ENCODE measurements around the gene ST6GALNAC1.

ST6GALNAC1 gene, protein sequence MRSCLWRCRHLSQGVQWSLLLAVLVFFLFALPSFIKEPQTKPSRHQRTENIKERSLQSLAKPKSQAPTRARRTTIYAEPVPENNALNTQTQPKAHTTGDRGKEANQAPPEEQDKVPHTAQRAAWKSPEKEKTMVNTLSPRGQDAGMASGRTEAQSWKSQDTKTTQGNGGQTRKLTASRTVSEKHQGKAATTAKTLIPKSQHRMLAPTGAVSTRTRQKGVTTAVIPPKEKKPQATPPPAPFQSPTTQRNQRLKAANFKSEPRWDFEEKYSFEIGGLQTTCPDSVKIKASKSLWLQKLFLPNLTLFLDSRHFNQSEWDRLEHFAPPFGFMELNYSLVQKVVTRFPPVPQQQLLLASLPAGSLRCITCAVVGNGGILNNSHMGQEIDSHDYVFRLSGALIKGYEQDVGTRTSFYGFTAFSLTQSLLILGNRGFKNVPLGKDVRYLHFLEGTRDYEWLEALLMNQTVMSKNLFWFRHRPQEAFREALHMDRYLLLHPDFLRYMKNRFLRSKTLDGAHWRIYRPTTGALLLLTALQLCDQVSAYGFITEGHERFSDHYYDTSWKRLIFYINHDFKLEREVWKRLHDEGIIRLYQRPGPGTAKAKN

DNA sequence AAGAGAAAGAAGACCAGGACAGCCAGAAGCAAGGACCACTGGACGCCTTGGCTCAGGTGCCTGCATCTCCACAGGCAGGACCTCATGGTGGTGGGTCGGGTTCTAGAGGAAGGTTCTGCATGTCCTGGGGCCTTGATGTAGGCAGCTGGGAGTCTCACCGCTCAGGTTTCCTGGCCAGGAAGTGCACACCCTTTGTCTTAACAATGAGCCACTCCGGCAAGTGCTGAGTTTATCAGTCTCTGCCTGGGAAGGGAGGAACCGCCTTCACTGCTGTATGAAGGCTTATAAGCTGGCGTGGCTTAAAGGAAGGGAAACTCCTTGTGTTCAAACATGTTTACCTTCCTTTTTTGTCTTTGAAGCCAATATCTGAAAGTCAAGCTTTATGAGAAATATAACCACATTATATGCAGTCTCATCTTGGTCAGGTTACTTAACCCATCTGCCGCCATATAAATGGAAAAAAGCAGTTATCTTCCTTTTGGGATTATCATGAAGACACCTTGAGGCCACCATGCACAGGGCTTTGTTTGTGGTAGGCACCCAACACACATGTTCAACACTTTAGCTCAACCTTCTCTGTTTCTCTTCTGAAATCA, at the start of gene ST6GALNAC1:
Gene ST6GALNAC1 (minus strand): TSS at position 205 of the 596 bp plus-strand sequence. CDS start 119 bp downstream, at position 86.
- no peak for DNase-seq

DNA sequence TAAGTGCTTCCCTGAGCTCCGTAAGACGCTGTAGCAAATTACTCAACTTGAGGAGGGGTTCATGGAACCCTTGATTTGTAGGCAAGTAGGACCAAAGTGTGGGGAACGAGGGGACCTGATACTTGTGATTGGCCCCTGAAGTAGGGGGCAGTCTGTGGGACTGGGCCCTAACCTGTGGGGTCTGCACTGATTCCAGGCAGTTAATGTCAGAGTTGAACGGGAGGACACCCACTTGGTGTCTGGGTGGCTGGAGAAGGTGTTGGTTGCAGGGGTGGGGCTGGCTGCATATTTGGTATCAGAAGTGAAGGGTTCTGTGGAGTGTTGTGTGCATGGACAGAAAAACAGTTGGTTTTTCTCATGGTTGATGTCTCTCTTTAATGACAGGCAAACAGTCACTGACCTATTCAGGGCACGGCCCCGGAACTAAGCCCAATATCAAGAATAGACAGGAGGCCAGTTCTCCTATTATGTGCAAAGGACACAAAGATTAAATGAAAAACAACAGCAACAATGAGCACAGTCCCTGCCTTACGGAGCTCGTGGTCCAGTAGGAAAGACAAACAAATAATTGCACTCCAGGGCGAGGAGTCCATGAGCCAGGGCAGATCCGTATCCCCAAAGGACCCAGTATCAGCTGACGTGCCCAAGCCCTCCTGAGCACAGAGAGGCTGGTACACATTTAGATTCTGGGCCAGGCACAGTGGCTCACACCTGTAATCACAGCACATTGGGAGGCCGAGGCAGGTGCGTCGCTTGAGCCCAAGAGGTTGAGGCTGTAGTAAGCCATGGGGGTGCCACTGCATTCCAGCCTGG, 48.0 kb upstream of the ST6GALNAC1 start:
- DNase-seq: no peak

DNA sequence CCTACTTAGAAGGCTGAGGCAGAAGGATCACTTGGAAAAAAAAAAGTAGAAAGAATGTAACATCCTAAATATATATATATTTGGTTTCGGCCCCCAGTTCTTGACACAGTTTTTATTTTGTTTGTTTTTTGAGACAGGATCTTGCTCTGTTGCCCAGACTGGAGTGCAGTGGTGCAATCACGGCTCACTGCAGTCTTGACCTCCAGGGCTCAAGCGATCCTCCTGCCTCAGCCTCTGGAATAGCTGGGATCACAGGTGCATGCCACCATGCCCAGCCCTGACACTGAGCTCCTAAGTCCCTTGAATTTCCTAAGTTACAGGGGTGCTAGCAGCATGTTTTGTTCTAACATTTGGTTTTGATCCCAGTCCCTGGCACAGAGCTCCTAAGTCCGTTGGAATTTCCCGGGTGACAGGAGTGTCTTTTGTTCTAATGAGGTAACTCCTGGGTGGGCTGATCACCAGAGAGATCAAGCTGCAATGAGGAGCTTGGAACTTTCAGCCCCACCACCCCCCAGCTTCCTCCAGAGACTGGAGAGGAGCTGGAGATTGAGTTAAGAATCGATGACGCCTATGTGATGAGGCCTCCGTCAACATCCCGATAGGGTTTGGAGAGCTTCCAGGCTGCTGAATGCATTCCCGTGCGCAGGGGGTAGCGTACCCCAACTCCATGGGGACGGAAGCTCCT, 47.2 kb upstream of the ST6GALNAC1 start:
- DNase-seq: no peak

DNA sequence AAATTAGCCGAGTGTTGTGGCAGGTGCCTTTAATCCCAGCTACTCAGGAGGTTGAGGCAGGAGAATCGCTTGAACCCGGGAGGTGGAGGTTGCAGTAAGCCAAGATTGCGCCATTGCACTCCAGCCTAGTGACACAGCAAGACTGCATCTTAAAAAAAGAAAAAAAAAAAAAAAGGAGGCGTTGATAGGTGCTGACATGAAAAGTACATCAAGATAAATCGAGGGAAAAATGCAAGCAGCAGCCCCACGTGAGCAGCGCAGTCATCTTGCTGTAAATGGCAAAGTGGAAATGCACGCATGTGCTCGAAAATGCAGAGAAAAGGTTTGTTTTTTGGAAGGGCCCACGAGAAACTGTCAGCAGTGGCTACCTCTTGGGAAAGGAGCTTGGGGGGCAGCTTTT, 46.3 kb upstream of the ST6GALNAC1 start:
- no peak for DNase-seq

DNA sequence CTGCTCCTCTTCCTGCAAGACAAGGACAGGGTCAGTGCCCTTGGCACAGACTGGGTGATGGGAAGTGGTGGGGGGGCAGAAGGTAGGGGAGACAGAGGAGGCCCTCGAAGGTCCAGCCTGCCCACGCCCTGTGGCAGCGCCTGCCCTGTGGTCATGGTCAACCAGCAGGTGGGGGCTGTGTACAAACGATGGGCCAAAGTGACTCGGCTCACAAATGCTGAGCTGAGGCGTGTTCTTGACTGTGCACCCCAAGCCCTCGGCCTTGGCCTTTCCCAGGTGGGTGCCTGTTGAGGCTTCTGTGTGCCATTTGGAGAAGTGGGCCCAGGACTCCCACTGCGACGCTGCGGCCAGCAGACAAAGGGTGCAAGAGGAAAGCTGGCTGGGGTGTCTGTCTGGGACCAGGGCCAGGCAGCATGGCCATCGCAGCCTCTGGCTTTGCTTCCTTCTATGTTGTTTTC, 44.6 kb upstream of the ST6GALNAC1 start:
- no peak for DNase-seq

DNA sequence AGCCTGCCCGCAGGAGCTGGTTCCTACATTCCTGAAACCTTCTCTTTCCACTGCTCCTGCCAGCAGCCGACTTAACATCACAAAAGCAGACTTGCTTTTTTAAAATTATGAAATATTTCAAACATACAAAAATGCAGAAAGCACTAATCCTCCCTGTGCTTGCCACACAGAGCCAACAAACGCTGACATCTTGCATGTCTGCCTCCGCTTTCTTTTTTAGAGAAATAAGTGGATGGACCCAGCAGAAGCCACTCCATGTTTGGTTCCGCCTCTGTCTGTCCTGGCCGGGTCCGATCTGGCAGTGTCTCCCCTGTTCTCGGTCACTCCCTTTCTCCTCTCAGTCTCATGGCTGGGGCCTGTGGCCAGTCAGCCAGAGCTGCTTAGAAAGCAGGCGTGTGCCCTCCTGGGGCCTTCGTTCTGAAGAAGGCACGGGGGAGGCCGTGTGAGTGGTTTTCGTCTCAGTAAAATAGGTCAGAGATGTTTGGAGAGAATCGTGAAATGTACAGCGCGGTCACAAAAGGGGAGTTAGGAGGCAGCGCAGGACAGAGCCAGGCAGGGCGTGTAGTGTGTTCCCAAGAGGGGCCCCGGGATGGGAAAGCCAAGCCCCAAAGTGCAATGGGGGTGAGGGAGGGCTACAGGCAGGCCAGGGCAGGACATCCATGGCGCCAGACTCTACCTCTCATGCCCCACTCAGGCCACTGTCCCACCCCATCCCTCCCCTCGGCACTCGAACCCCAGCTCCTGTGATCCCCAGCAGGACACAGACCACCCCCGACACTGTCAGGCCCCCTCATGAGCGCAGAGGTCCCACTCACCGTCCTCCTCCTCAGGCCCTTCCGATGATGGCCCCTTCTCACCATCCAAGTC, 44.0 kb upstream of the ST6GALNAC1 start:
- no peak for DNase-seq

DNA sequence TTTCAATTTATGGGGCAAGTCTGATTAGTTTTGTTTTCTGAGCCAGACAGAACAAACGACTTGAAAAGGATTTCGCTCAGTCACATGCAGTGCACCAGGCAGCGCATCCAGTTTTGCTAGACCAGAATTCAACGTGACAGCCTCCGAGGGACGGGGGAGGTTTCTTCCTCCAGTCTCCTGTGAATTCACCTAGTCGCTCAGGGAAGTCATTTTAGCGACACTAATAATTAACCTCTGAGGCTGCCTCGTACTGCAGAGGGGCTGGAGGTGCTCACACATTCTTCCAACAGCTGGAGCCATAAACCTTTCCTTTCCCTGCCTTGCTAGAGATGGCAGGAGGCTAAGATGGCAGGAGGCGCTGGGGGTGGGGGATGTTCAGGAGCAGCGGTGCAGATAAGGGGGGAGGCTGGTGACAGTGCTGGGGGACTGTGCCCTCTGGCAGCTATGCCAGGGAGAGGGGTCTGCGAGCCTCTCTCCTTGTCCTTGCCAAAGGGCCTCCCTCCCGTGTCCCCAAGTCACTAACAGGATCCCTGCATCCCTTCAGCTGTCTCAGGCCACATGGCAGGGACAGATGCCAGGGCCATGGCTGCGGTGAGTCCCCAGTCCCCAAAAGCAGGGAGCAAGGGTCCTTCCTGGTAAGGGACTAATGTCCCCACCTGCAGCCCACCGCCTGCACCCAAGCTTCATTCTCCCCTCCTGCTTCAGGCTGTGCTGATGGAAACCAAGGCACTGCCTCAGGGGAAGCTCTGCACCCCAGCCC, 43.2 kb upstream of the ST6GALNAC1 start:
- DNase-seq: no peak

DNA sequence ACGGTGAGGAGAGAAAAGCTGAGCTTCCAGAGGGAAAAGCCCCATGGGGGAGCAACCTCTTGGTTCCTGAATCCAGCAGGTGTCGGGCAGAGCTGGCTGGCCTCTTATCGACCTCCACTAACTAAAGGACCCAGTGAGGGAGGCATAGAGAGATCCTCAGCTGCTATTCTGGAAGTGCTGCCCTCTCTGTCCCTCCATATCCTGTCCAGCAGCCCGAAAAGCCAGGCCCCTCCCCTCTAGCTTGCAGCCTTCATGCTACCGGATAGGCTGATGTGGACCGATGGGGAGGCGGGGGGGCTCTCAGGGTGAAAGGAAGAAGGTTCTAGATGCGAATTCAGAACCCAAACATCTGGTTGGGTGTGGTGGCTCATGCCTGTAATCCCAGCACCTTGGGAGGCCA, 42.3 kb upstream of the ST6GALNAC1 start:
- DNase-seq: no peak

DNA sequence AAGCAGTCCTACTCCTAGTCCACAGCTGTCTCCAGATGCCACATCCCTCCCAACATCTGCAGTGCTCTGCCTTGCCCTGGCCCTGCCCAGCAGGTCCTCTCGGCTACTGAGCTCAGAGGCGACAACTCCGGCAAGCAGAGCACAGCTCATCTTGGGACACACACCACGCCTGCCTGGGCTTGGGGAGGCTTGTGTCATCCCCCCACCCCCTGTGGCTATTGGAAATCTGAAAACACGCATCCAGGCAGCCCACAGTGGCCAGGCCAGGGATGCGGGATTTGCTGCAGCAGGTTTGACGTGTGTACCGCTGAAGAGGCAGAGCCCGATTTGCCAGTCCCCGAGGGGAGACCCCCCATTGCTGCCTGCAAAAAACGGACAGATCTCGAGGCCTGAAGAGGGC, 41.8 kb upstream of the ST6GALNAC1 start:
- no peak for DNase-seq

DNA sequence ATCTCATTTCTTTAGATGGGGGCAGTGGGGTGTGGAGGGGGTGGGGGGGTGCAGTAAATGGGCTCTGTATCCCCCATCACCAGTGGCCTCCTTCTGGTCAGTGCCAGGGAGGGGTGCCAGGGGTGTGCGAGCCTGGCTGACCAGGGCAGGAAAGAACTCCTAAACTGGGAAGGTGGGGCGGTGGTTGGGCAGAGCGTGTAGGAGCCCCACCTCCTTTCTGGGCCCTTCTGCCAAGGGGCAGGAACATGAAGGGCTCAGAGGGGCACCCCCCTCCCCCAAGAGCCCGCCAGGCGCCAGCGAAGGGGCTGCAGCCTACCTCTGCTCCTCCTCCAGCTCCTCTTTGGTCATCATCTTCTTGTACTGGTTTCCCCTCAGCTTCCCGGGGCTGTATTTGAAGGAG, 41.2 kb upstream of the ST6GALNAC1 start:
- DNase-seq: no peak

DNA sequence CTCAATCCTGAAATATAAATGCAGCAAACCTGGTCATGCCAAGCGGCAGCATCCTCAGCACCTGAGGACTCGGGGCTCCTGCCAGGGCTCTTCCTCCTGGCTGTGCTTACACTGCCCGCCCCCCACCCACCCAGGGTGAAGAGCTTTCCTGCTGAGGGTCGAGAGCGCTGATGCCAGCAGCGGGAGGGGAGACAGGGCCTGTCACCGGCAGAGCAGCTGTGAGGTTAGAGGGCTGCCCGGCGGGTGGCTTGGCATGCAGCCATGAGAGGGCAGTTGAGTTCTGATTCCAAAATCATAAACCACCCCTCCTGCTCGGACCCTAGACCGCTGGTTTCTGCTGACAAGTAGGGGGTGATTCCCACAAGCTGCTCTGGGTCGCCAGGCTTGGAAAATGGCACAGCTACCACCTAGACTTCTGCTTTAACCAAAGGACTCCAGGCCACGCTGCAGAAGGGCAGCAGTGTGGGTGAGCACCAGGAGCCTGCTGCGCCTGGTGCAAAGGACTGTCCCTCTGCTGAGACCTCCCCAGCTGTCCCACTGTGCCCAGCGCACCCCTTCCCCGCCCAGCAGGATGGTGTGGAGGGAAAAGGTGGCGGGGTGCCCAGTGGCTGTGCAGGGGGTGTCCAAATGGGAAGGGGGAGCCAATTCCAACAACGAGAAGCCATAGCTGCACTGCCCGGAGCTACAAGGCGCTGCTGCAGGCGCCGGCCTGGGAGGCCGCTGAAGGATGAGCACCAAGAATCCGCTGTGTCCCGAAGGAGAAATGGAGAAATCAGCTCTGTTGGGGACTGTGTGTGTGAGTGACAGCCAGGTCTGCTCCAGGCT, 40.6 kb upstream of the ST6GALNAC1 start:
- DNase-seq: no peak

DNA sequence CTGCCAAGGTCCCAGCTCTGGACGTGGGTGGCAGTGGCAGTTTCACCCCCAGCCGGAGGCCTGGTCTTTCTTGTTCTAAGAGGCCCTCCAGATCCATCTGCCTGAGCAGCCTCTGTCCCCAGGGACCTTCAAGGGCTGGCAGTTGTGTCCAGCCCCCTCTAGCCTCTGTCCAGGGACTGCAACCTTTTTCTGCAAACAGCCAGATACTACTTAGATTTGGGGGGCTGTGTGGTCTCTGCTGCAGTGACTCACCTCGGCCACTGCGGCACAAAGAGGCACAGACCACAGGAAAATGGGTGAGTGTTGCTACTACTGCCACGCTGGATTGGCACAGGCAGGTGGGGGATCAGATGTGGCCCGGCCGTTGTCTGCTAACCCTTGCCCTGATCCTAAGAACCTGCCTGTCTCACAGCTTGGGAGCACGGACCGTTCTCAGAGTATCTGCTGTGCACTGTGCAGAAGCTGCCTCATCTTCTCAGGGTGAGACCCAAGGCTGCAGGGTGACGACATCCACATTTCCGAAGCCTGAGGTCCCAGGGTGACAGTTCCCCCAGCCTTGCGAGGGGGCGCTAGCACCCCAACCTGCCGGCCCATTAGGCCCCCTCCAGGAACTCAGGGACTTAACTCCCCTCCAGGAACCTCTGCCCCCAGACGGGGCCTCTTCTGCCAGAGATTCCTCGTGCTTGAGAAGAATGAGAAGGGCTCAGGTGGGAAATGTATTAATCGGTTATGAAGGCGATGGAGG, 39.6 kb upstream of the ST6GALNAC1 start:
- no peak for DNase-seq

DNA sequence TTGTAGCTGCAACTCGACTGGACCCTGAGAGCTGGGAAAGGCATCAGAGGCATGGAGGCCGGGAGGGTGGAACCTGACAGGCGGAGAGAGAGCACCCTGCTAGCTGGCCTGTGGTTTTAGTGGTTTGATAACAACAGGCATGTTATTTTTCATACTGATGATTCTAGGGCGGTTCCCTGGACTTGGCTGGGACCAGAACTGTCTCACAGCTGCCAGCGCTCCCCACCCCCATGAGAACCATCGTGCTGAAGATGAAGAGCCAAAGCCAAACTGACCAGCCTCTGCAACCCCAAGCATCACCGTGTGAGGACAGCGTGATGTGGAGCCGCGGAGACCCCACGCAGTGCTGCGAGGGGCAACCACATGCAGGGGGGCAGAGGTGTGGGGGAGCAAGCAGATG, 38.7 kb upstream of the ST6GALNAC1 start:
- no peak for DNase-seq

DNA sequence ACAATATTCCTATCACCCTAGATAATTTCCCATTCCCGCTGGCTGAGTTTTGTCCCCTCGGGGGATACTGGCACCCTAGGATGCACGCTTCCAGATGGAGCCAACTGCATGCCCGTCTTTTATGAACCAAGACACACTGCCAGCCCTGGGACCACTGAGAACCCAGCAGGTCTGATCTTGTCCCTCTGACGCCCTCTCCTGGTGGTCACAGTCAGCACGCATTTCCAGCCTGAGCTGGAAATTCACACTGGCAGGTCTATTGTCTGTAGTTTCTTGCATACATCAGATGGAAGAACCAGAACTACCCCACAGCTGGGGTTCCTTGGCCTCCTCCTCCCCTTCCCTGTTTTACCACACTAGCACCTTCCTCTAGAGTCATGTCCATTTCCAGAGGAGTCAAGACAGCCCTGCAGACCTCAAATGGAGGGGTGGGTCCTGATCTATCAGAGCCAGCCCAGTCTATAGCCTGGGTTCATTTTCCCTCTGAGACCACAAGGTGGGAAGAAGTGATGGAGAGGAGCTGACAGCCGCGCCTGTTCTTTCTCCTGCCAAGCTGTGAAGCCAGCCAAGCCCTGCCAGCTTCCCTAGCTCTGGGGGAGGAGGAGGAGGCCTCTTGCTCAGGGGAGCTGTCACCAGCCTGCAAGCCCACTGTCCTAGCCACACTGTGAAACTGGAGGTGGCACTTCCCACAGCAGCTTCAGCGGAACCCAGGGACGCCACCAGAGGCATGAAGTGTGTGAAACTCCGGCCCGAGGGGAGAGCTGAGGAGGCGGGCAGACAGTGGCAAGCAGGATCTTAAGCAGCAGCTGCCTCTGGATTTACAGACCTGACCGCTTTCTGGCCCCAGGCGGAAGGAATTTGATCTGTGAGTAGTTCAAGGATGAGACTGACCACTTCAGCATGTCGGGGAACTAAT, 37.9 kb upstream of the ST6GALNAC1 start:
- no peak for DNase-seq

DNA sequence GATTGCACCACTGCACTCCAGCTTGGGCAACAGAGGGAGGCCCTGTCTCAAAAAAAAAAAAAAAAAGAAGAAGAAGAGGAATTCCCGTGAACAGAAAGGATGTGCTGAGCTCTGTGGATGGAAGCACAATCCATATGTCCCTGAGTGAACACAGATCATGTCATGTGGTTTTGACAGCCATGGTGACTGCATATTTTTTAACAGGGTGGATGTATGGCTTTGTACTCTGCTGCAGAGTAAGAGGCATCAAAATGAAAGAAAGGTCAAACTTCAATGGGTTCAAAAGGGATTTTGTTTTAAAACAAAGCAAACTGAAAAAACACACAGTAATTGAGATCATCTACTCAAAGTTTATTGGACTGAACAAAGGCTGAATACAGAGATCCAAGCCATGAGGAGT, 35.7 kb upstream of the ST6GALNAC1 start:
- DNase-seq: no peak

DNA sequence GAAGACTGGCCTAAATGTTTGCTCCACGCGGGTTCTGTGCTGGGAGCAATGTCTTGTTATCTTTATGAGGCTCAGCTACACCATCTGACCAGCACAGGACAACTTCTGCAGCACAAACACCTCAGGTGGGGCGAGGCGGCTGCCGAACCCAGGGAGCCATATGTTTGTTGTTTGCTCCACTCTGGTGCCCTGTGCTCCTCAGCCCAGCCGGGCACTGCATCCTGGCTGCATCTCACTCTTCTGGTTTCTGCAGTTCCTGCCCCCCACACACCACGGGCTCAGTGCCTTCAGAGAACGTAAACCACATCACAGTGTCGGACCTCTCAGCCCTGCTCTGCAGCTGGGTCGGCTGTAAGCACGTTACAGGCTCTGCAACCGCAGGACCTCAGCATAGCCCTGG, 34.8 kb upstream of the ST6GALNAC1 start:
- DNase-seq: no peak

DNA sequence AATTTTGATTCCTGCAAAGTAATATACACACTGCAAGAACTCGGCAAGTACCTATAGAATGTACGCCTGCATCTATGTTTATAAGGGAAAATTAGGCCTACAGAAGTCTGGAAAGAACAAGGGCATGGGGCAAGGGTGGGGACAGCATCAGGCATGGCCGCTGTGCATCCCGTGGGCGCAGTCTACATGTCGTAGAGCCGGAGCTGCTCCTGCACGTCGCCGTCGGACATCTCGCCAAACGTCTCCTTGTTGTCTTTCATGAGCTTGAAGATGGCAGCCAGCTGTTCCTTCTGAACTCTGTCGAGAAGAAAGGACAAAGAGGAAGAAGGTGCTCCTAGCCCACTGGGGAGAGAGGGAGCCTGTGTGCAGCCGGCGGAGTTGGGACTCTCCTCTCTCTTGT, 33.8 kb upstream of the ST6GALNAC1 start:
- no peak for DNase-seq

DNA sequence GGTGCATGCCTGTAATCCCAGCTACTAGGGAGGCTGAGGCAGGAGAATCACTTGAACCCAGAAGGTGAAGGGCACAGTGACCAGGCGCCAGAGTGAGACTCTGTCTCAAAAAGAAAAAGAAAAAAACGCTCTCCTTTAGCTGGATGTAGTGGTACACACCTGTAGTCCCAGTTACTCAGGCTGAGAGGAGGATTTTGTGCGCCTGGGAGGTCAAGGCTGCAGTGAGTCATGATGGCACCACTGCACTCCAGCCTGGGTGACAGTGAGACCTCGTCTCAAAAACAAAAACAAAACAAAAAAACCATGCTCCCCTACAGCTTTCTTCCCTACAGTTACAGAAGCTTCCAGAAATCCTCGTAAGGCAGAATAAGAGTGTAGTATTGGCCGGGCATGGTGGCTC, 33.1 kb upstream of the ST6GALNAC1 start:
- DNase-seq: no peak
